Inflammatory macrophage treated with lipopolysaccharide for 4 hours (primary cell): ENCODE measurements around the gene PPFIA2.
"Not testable (repeated sequence)": the region's sequence is repeated elsewhere in the genome, so short reads cannot be mapped to it uniquely, and the experiment has no call there.

Source experiments
- DNase-seq: peaks from one replicate; pipeline ENCODE4 v3.0.0-alpha.2; 2020

Gene PPFIA2

GRCh38 chr12:81659310-81659709 lies 99.8 kb downstream of the PPFIA2 start:
- DNase-seq: not testable (repeated sequence)

GRCh38 chr12:81644503-81644902 lies 114.6 kb downstream of the PPFIA2 start:
- peak; percentile 50 for DNase-seq

- no peak for DNase-seq
Observed at GRCh38 chr12:81639196-81639595, 120.0 kb downstream of the PPFIA2 start.

GRCh38 chr12:81633127-81633526 lies 126.0 kb downstream of the PPFIA2 start:
- DNase-seq: no peak

GRCh38 chr12:81627336-81628189 lies 131.6 kb downstream of the PPFIA2 start:
- DNase-seq: peak; percentile 33

- DNase-seq: no peak
Observed at GRCh38 chr12:81626406-81626805, 132.7 kb downstream of the PPFIA2 start.

GRCh38 chr12:81617915-81618314 lies 141.2 kb downstream of the PPFIA2 start:
- no peak for DNase-seq

GRCh38 chr12:81615026-81615588 lies 144.0 kb downstream of the PPFIA2 start:
- no peak for DNase-seq

- DNase-seq: no peak
Observed at GRCh38 chr12:81610955-81611889, 147.9 kb downstream of the PPFIA2 start.

GRCh38 chr12:81597928-81598604 lies 161.1 kb downstream of the PPFIA2 start:
- DNase-seq: no peak

- DNase-seq: no peak
Observed at GRCh38 chr12:81596558-81596957, 162.6 kb downstream of the PPFIA2 start.

GRCh38 chr12:81591256-81591655 lies 167.9 kb downstream of the PPFIA2 start:
- DNase-seq: no peak

GRCh38 chr12:81590703-81591102 lies 168.4 kb downstream of the PPFIA2 start:
- DNase-seq: not testable (repeated sequence)

- no peak for DNase-seq
Observed at GRCh38 chr12:81588235-81589008, 170.7 kb downstream of the PPFIA2 start.

- no peak for DNase-seq
Observed at GRCh38 chr12:81585787-81586186, 173.4 kb downstream of the PPFIA2 start.

GRCh38 chr12:81573228-81573627 lies 185.9 kb downstream of the PPFIA2 start:
- no peak for DNase-seq

- DNase-seq: no peak
Observed at GRCh38 chr12:81572411-81572810, 186.7 kb downstream of the PPFIA2 start.

GRCh38 chr12:81570234-81570633 lies 188.9 kb downstream of the PPFIA2 start:
- DNase-seq: no peak

GRCh38 chr12:81564237-81564636 lies 194.9 kb downstream of the PPFIA2 start:
- no peak for DNase-seq

GRCh38 chr12:81558031-81558430 lies 201.1 kb downstream of the PPFIA2 start:
- no peak for DNase-seq

GRCh38 chr12:81546811-81547210 lies 212.3 kb downstream of the PPFIA2 start:
- no peak for DNase-seq

GRCh38 chr12:81543621-81544139 lies 215.5 kb downstream of the PPFIA2 start:
- no peak for DNase-seq
